ENCODE data around the gene MUCL1. TPM values are rescaled to one million over a fixed set of nuclear protein-coding genes. Genes with fewer than 3 reads are reported as not detected.
"Not testable (repeated sequence)": the region's sequence is repeated elsewhere in the genome, so short reads cannot be mapped to it uniquely, and the experiment has no call there.

Gene MUCL1
- total RNA-seq, 2 donors from 2014 or later: not detected

GRCh38 chr12:54888428-54888827 lies 34.1 kb downstream of the MUCL1 start:
- intact Hi-C loops (cut with DNase I): not testable (repeated sequence)

DNA sequence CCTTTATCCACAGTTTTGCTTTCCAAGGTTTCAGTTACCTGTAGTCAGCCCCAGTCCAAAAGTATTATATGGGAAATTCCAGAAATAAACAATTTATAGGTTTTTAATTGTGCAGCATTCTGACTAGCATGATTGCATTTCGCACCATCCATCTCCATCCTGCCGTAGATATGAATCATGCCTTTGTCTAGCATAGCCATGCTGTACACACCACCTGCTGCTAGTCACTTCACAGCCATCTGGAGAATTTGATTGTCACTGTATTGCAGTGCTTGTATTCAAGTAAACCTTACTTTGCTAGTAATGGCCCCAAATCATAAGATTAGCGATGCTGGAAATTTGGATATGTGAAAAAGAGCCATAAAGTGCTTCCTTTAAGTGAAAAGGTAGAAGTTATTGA lies 36.0 kb downstream of the MUCL1 start:
- DNase-seq (ENCODE audit: low spot score): no peak
- intact Hi-C loops (cut with DNase I): no loop called here

More at GRCh38 chr12:54888428-54888827, 34.1 kb downstream of the MUCL1 start:
- DNase-seq (ENCODE audit: low spot score): not testable (repeated sequence)

DNA sequence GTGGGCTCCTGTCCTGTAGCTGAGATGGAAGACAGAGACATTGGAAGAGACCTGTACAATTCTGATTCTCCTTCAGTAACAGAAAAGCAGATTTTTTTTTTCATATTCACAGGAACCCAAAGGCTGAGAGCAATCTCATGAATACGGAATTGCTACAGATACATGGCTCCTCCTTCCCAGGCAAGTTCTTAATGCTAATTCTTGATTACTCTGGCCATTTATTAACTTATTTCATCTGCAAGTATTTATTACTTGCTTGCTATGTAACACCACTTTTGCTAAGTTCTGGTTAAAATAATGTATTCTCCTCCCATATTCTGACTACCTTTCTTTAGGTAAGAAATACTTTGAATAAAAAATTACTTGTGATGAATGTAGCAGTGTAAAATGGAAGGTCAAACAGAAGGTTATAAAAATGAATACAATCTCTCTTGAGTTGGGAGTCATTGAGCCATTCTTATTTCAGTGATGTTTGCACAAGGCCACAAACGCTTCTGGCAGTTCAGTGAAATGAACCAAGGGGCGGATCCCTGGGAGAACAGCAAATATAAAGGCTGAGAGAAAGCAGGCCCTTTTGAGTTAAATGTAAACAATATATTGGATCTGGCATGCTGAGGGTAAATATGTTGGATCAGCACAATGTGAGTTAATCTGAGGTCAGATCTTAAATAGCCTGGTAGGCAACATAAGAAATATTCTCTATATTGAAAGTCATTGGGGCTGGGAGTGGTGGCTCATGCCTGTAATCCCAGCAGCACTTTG lies 37.6 kb downstream of the MUCL1 start:
- intact Hi-C loops (cut with DNase I): no loop called here
- no peak for DNase-seq (ENCODE audit: low spot score)

Other genes with a start within 250 kb of the MUCL1 start
- not detected for gene LACRT, start 219.6 kb upstream of the MUCL1 start, total RNA-seq
- gene DCD, start 206.2 kb upstream of the MUCL1 start, total RNA-seq: not detected
- 1 to 10 TPM in 1 of 2 donors, under 1 TPM in 1; 1.00 to 3.3 TPM for gene TESPA1, start 130.2 kb downstream of the MUCL1 start, total RNA-seq
- not detected for gene NEUROD4, start 165.5 kb downstream of the MUCL1 start, total RNA-seq

All from posterior vena cava (tissue), 2 donors.